ENCODE data around the gene ADCY2.

ADCY2 gene

DNA sequence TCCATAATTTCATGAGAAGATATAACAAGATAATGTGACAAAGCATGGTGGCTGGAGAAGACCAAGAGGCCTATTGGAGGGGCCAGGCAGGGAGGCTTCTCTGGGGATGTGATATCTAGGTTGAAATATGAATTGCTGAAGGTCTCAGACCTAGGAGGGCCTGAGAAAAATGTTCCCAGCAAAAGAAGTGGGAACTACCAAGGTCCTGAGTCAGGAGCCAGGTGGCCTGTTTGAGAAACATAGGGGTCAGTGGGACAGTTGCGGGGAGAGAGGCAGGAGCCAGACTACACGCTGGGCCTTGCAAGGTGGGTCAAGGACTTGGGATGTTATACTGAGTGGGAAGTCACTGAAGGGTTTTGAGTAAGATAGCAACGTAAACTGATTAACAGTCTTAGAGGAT is 238.9 kb downstream of the ADCY2 start:
- TF ChIP-seq, protein P1, sequence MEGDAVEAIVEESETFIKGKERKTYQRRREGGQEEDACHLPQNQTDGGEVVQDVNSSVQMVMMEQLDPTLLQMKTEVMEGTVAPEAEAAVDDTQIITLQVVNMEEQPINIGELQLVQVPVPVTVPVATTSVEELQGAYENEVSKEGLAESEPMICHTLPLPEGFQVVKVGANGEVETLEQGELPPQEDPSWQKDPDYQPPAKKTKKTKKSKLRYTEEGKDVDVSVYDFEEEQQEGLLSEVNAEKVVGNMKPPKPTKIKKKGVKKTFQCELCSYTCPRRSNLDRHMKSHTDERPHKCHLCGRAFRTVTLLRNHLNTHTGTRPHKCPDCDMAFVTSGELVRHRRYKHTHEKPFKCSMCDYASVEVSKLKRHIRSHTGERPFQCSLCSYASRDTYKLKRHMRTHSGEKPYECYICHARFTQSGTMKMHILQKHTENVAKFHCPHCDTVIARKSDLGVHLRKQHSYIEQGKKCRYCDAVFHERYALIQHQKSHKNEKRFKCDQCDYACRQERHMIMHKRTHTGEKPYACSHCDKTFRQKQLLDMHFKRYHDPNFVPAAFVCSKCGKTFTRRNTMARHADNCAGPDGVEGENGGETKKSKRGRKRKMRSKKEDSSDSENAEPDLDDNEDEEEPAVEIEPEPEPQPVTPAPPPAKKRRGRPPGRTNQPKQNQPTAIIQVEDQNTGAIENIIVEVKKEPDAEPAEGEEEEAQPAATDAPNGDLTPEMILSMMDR (conservative IDR thresholded peaks at IDR 0.05; ENCODE audit: low read length), result no peak
- no peak for DNase-seq (ENCODE audit: low read depth)

DNA sequence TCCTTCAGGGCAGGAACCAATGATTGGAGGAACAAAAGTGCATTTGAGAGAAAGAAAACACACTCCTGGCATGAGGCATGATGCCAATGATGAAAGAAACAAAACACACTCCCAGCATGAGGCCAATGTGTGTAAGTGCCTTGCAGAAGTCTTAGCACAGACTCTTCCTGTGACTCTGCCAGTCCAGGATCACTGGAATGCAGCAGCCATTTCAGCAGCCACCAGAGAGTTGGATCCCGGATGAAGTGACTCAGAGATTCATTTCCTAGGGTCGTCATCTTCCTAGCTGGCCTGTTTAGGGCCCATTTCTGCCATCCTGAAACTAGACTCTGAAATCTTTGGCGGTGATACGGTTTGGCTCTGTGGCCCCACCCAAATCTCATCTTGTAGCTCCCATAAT is 242.5 kb downstream of the ADCY2 start:
- no peak overlapping the region for H3K4me3 ChIP-seq (ENCODE audit: low read length)
- DNase-seq (ENCODE audit: low read depth), result peak; percentile 2
- TF ChIP-seq, protein P1 (conservative IDR thresholded peaks at IDR 0.05; ENCODE audit: low read length), result no peak

More for the DNA sequence above, 238.9 kb downstream of the ADCY2 start:
- H3K4me3 ChIP-seq (ENCODE audit: low read length), result no peak overlapping the region

DNA sequence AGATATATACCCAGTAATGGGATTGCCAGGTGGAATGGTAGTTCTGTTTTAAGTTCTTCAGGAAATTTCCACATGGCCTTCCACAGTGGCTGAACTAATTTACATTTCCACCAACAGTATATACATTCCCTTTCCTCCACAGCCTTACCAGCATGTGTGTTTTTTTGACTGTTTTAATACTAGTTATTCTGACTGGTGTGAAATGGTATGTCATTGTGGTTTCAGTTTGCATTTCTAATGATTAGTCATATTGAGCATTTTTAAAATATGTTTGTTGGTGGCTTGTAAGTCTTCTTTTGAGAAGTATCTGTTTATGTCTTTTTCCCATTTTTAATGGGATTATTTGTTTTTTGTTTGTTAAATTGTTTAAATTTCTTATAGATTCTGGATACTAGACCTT is 246.1 kb downstream of the ADCY2 start:
- no peak overlapping the region for H3K4me3 ChIP-seq (ENCODE audit: low read length)
- TF ChIP-seq, protein P1 (conservative IDR thresholded peaks at IDR 0.05; ENCODE audit: low read length), result no peak
- no peak for DNase-seq (ENCODE audit: low read depth)

DNA sequence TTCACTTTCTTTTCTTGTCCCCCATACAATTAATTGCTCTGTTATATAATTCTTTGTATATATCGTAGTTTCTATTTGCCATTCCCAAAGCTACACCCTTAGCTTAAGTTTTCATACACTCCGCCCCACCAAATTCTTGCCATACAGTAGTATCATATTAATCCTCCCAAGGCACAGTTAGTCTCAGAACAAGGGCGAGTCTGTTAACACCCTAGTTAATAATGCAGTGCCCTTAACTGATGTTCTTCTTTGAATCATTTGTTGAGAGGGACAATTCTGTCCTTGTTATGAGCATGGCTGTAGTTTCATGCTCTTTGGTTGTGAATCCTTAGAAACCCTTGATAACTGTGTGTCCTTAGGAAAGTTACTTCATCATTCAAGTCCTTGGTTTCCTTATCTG is 248.8 kb downstream of the ADCY2 start:
- TF ChIP-seq, protein P1 (conservative IDR thresholded peaks at IDR 0.05; ENCODE audit: low read length), result no peak
- no peak for DNase-seq (ENCODE audit: low read depth)
- no peak overlapping the region for H3K4me3 ChIP-seq (ENCODE audit: low read length)

DNA sequence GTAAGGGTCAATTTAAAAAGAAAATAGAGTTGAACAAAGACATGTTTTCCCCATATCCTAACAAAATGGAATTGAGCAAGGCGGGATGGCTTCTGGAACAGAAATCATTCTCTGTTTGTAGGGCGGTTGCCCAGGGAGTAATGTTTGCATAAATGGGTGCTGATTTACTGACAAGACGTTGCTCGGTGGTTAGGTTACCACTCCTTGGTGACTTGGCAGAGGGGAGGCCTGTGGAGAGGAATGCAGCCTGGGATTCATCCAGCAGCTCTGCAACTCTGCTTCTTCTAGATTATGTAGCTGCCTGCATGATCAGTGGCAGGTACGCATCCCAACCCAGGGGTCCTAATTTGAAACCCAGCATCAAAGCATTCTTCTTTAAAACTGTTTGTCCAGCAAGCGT is 254.8 kb downstream of the ADCY2 start:
- H3K4me3 ChIP-seq (ENCODE audit: low read length), result no peak overlapping the region
- TF ChIP-seq, protein P1 (conservative IDR thresholded peaks at IDR 0.05; ENCODE audit: low read length), result no peak
- DNase-seq (ENCODE audit: low read depth), result no peak

DNA sequence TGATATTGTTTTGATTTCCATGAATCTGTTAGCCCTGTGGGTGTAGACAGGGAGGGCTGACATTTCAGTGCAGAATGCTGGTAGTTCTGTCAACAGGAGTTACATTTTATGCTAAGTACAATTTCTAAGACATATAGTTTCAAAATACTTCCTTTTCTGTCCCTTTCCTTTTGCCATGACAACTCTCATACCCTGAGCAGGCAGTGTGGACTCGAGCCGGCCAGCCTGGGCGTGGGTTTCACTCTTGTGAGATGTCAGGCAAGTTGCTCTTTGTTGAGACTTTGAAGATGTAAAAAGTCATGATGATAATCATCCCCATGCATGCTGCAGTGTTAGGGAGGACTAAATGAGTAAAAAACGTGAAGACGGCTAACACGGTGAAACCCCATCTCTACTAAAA is 257.1 kb downstream of the ADCY2 start:
- no peak for DNase-seq (ENCODE audit: low read depth)
- TF ChIP-seq, protein P1 (conservative IDR thresholded peaks at IDR 0.05; ENCODE audit: low read length), result no peak
- no peak overlapping the region for H3K4me3 ChIP-seq (ENCODE audit: low read length)

DNA sequence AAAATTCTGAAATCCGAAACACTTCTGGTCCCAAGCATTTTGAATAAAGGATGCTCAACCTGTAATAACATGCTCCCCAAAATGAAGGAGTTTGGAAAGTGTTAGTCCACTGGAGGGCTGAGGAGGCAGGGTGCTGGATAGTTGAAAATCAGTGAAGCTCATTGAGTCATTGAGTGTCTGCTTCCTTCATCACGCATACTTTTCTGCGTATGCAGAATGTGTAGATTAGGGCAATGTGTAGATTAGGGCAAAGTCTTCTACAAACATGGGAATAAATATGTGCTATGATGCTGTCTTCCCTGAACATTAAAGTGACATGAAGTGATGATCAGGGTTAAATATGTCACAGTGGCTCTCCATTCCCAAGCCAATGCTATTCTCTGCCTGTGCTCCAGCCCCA is 261.2 kb downstream of the ADCY2 start:
- no peak for DNase-seq (ENCODE audit: low read depth)
- H3K4me3 ChIP-seq (ENCODE audit: low read length), result no peak overlapping the region
- TF ChIP-seq, protein P1 (conservative IDR thresholded peaks at IDR 0.05; ENCODE audit: low read length), result no peak
